Measurements from ENCODE around the gene ADAMTSL1.

GRCh38 chr9:18699764-18700163, 225.8 kb downstream of the ADAMTSL1 start:
- TF ChIP-seq SP1 (IDR thresholded peaks at IDR 0.05) (no peak), MAX (IDR thresholded peaks at IDR 0.05) (no peak), REST (IDR thresholded peaks at IDR 0.05) (no peak), CTCF (IDR thresholded peaks at IDR 0.05; ENCODE audit: low read depth, low read length, missing input control) (no peak), ATF3 (IDR thresholded peaks at IDR 0.05) (no peak), GABPA (IDR thresholded peaks at IDR 0.05 in 1 of 2, conservative IDR thresholded peaks at IDR 0.05 in 1 of 2) (no peak)
